GM15510 (cell line): ENCODE measurements around the gene IGSF11.

Source experiments
- POLR2A ChIP-seq: IDR thresholded peaks from 3 replicates; pipeline ENCODE4 v1.6.1; 2011; ENCODE audit warnings: borderline replicate concordance; ENCODE audit not compliant: insufficient read length; ENCODE audit errors: extremely low read depth

The IGSF11 gene

DNA sequence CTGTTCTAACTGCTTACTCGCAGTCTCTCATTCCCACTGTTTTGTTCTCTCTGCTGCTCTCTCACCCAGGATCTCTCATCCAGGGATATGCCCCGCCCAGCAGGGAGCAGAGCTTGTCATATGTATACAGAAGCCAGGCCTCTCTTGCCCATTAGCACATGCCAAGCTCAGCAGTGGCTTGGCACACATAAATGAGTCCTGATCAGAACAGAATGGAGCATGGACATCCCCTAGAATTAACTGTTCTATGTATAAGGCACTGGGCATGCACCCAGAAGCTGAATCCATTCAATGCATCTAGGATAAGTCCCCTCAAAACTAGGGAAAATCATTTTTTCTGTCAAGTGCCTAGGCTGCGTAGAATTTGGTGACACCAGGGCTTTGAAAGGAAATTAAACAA, 61.6 kb downstream of the IGSF11 start:
- no peak for TF ChIP-seq POLR2A

GRCh38 chr3:118970819-118971218, 63.8 kb downstream of the IGSF11 start:
- no peak for TF ChIP-seq POLR2A

DNA sequence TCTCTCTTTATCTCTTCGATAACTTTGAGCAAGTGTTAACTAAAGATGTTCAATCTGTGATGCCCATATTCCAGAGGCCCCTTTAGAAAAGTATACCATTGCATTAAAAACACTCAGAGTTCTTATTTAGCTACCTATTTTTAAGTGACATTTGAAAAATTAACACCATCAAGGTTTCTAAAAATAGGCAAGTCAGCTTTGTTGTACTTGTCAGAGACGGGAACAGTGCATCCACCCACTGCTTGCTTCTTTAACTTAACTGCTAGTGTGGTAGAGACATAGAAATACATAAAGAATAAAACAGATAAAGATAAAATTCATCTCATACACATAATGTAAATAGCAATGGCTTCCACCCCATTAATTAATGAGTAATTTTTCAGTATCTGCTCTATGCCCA, 66.0 kb downstream of the IGSF11 start:
- TF ChIP-seq POLR2A, result no peak

DNA sequence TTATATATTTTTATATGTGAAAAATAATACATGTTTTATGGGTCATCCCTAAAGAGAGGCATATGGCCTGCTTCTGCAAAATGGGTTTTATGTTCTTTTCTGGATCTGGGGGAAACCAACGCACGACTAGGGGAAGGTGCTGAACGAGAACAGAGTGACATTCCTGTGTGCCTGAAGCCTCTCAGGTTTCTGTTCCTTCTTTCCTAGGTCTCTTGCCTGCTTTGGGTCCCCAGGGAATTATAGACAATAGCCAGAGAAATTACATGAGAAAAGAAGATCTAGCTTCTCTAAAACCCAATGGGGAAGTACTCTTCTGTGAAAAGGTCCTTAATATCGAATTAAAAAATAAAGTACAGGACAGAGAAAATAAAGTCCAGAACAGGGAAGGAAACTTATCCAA, 66.5 kb downstream of the IGSF11 start:
- no peak for TF ChIP-seq POLR2A

DNA sequence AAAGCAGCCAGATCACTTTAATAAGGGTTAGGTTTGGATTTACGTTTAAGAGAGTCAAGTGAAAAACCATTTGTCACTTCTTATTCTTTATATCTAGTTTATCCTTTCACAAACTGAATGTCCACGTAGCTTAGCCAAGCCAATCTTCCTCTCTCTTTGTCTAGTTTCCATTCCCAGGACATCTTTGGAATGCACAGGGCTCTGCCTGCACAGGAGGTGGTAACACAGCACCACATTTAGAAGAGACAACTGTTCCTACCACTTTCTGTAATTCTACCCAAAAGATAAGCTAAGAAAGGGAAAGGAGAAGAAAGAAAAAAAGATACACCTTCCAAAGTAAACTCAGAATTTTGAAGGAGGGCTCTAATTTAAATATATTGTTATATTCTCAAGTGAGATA, 67.9 kb downstream of the IGSF11 start:
- no peak for TF ChIP-seq POLR2A

DNA sequence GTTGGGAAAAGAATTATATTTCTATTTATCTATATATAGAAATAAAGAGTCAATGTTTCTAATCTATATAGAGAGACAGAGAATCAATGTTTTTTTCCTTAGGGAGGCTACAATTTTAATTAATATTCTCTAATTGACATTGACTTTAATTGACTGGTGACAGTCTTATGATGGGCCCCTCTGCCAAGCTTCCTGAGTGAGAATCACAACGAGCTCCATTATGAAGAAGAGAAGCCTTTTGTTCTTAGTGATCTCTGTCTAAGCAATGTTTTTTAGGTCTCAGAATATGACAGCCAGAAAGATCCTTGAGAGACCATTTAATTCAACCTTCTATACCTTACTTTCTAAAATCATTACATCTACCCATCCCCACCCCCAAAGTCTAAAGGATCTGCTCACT, 70.9 kb downstream of the IGSF11 start:
- TF ChIP-seq POLR2A, result no peak

GRCh38 chr3:118960876-118961450, 73.7 kb downstream of the IGSF11 start:
- TF ChIP-seq POLR2A, result no peak

DNA sequence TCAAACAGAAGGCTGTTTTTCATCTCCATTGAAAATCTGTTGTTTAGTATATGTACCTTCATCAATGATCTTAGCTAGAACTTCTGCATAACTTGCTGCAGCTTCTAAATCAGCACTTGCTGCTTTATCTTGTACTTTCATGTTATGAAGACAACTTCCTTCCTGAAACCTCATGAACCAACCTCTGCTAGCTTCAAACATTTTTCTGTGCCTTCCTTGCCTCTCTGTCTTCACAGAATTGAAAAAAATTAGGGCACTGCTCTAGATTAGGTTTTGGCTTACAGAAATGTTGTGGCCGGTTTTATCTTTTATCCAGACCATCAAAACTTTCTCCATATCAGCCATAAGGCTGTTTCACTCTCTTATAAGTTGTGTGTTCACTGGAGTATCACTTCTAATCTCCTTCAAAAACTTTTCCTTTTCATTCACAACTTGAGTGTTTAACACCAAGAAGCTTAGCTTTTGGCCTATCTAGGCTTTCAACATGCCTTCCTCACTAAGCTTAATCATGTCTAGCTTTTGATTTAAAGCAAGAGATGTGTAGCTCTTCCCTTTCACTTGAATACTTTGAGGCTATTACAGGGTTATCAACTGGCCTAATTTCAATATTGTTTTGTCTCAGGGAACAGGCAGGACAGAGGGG, 78.6 kb downstream of the IGSF11 start:
- TF ChIP-seq POLR2A, result no peak

- TF ChIP-seq POLR2A, result no peak
These were observed 83.6 kb downstream of the IGSF11 start for GRCh38 chr3:118951089-118951488.

DNA sequence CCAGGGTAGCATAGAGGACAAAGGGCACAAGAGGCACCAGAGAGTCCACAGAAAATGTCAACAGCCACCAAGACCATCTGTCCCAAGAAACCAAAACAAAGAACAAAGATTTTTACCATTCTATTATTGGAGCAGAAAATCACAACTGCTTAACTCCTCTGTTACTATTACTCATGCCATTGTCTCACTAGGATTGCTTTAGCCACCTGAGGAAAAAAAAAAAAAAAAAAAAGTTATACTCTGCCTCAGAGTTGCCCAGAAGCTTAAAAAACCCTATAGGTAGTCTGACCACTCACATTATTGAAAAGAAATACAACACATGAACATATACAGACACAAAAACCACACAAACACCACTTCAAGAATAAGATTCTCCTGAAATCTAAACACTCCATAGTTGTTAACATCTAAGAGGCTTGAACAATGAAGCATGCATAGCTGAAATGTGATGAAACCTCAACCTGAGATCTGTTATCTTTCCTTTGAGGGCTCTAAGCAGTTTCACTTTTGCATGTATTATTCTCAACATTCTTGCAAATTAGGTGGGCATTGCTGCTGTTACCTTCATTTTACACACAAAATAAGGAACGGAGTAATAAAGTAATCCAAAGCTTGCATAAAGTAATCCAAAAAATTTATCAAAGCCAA, 85.4 kb downstream of the IGSF11 start:
- TF ChIP-seq POLR2A, result no peak

DNA sequence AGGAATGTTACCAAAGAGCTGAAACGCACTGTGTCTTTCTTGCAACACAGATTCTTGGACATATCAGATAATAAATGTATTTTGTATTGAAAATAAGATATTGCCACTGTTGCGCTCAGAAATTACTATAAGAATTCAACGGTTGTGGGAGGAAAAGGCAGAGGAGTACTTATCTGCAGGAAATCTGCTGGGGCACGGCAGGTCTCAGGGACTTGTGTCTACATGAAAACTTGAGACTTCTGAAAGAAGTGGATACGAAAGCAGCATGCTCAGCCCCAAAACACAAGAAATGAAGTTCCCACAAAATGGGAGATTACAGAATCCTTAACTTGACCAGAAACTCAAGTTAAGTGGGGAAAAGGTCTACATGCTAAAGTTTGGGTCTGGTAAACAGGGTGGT, 86.5 kb downstream of the IGSF11 start:
- TF ChIP-seq POLR2A, result no peak

DNA sequence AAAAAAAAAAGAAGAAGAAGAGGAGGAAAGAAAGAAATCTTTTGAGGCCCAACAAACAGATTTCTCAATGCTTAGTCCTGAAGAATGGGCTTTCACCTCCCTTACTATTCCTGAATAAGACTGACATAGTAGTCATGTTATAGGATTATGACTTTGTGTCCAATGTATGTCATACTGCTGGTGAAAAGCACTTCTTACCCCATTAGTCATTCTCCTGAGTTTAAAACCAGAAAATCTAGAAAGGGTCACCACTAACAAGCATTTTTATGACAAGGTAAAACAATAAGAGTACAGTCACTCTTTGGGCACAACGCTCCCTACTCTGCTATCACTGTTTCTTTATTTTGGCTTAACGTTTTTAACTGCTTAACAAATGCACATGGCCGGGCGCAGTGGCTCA, 88.2 kb downstream of the IGSF11 start:
- TF ChIP-seq POLR2A, result no peak

DNA sequence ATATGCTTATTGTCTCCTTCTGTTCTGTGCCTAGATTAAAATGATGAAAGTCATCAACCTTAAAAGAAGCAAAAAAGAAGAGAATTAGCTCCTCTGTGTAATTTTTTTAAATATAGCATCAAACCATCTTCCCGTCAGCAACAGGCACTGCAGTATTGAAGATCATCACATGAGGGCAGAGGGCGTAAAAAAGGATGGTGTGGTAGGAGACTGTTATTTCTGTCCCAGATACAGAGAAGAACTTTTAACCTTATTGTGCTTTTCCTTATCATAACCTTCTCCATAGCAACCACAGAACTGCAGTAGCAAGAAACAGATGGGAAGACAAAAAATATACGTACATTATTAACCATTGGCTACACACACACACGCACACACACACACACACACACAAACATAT, 88.8 kb downstream of the IGSF11 start:
- TF ChIP-seq POLR2A, result no peak

DNA sequence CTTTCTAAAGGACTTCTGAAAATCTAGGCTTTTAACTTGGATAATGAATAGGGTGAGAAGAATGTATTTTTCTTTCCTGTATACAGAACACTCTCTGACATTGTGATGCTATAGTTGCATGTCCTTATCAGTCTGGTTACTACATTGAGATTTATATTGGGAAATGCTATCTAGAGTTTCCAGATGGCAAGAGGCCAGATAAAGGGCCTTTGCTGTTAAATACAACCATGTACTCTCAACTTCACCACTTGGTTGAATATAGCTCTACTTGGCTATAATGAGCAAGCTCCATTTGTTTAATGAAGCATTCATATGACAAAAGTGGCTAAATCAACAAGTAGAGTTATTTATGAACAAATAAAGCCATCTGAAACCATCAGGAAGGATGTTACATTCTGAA, 91.0 kb downstream of the IGSF11 start:
- TF ChIP-seq POLR2A, result no peak

GRCh38 chr3:118942671-118943070, 92.0 kb downstream of the IGSF11 start:
- no peak for TF ChIP-seq POLR2A

GRCh38 chr3:118942195-118942594, 92.5 kb downstream of the IGSF11 start:
- TF ChIP-seq POLR2A, result no peak
